Caco-2 (cell line): ENCODE data around the gene HECA. TPM values are rescaled to one million over a fixed set of nuclear protein-coding genes. Genes with fewer than 3 reads are reported as not detected.
"Not testable (repeated sequence)": the region's sequence is repeated elsewhere in the genome, so short reads cannot be mapped to it uniquely, and the experiment has no call there.

ENCODE experiments used
- BruUV-seq: library from RNA; stranded (reverse); fragments of 400-500 nt; replicated peaks from 2 replicates; lab custom pipeline; 2021; lab: Mats Ljungman, UMichigan
- CTCF ChIA-PET: fragments of 300-600 bp; sonication (Branson Sonifier 250); formaldehyde crosslinking; loops from one replicate; lab custom pipeline; 2022; ENCODE audit warnings: antibody characterized with exemption; lab: Charles Lee
- POLR2A ChIA-PET: fragments of 300-600 bp; sonication (Branson Sonifier 250); formaldehyde crosslinking; loops from one replicate; lab custom pipeline; 2022; ENCODE audit warnings: antibody characterized with exemption; lab: Charles Lee
- DNase-seq, 2 experiments: peaks; one replicate each; pipeline versions ENCODE4 v3.0.0 to v3.0.0-alpha.2; 2020 to 2022
- H3K27me3 ChIP-seq: replicated peaks from 2 replicates; pipeline ENCODE4 v1.6.0; 2011; ENCODE audit warnings: low read length; ENCODE audit not compliant: control insufficient read depth, insufficient read depth
- H3K36me3 ChIP-seq: 2 replicates; pipeline ENCODE4 v1.5.1; 2011; ENCODE audit warnings: low read length; ENCODE audit not compliant: control insufficient read depth, insufficient read depth
- H3K4me1 ChIP-seq: fragments of 250-450 bp; sonication (Bioruptor Pico); 2 replicates; pipeline ENCODE4 v1.5.1; 2020; ENCODE audit warnings: mild to moderate bottlenecking
- H3K4me3 ChIP-seq: 2 replicates; pipeline ENCODE4 v1.5.1; 2011; ENCODE audit warnings: low read depth, mild to moderate bottlenecking, control low read depth, low read length
- H3K9me3 ChIP-seq: fragments of 250-450 bp; sonication (Bioruptor Pico); 2 replicates; pipeline ENCODE4 v1.5.1; 2020; ENCODE audit warnings: mild to moderate bottlenecking, moderate library complexity
- H3K27ac Mint-ChIP-seq: one replicate; pipeline ENCODE4 v1.8.0; 2022; ENCODE audit warnings: mixed read lengths; ENCODE audit not compliant: unreplicated experiment
- H3K27me3 Mint-ChIP-seq: one replicate; pipeline ENCODE4 v1.8.0; 2022; ENCODE audit warnings: mixed read lengths; ENCODE audit not compliant: insufficient read depth, unreplicated experiment
- H3K36me3 Mint-ChIP-seq: one replicate; pipeline ENCODE4 v1.8.0; 2022; ENCODE audit warnings: mild to moderate bottlenecking, mixed read lengths; ENCODE audit not compliant: insufficient read depth, unreplicated experiment
- H3K4me1 Mint-ChIP-seq: one replicate; pipeline ENCODE4 v1.8.0; 2022; ENCODE audit warnings: low read depth, mixed read lengths; ENCODE audit not compliant: unreplicated experiment
- H3K4me3 Mint-ChIP-seq: one replicate; pipeline ENCODE4 v1.8.0; 2022; ENCODE audit warnings: mild to moderate bottlenecking, moderate library complexity, mixed read lengths; ENCODE audit not compliant: unreplicated experiment
- H3K9me3 Mint-ChIP-seq: one replicate; pipeline ENCODE4 v1.8.0; 2022; ENCODE audit warnings: mixed read lengths; ENCODE audit not compliant: unreplicated experiment
- CTCF ChIP-seq, 2 experiments: fragments of 200-600 bp in 1 of 2; IDR thresholded peaks; 1 replicate in 1 of 2; 2 replicates in 1 of 2; pipeline versions ENCODE4 v1.5.1 to v1.8.0; 2011 to 2022; ENCODE audit warnings: antibody characterized with exemption in 1 of 2, control low read depth in 1 of 2, inconsistent platforms in 1 of 2, low read depth in 1 of 2, low read length in 1 of 2, mild to moderate bottlenecking in 1 of 2, moderate library complexity in 1 of 2; ENCODE audit not compliant: insufficient read depth in 1 of 2, severe bottlenecking in 1 of 2, unreplicated experiment in 1 of 2
- intact Hi-C: fragments of 100-400 bp; cut with micrococcal nuclease; formaldehyde crosslinking; loops from one replicate; pipeline ENCODE4 v1.10.0; 2022; ENCODE audit not compliant: unreplicated experiment
- total RNA-seq: library from RNA; stranded (reverse); gene quantifications from 2 replicates; pipeline ENCODE4 v1.2.3, GENCODE V29; 2022

Gene HECA
- total RNA-seq, 1 experiment from 2014 or later = 4.9 TPM

- Mint-ChIP-seq H3K4me3 (peak overlapping the region; percentile 45), H3K27ac (no peak overlapping the region), H3K36me3 (no peaks in the 10 kb centered on the region), H3K9me3 (no peaks in the 10 kb centered on the region), H3K27me3 (peaks cover 4% of the 10 kb centered on the region), H3K4me1 (peaks cover 6% of the 10 kb centered on the region)
- peak; percentile 61 to 88 for TF ChIP-seq CTCF (IDR thresholded peaks at IDR 0.05; ENCODE audit: insufficient read depth in 1 of 2, low read depth in 1 of 2, low read length in 1 of 2, severe bottlenecking in 1 of 2, unreplicated experiment in 1 of 2)
- CTCF ChIA-PET = interaction anchor here (0.6 to 3.8 kb wide), 12 partner anchors 11 to 403 kb away, joined by 3 to 63 read pairs (median 6); partner anchors contain the start of gene CITED2
- BruUV-seq = no TSS peak
- H3K36me3 ChIP-seq = no peaks in the 10 kb centered on the region
- POLR2A ChIA-PET = interaction anchor here (0.5 to 1.5 kb wide), 3 partner anchors 71 to 154 kb away, joined by 3 to 4 read pairs (median 3); no protein-coding TSS in a partner anchor
- DNase-seq = peak; percentile 79 to 85
- intact Hi-C loops = loop anchor here (1.0 to 5.0 kb wide), 7 partner anchors 31 to 1222 kb away; partner anchors contain the start of gene HECA
- no peaks in the 10 kb centered on the region for H3K4me1 ChIP-seq
- H3K4me3 ChIP-seq = no peak overlapping the region
- H3K9me3 ChIP-seq = peaks cover 5% of the 10 kb centered on the region; the same call in 1 of the 2 replicates
- no peaks in the 10 kb centered on the region for H3K27me3 ChIP-seq
These were observed 84.4 kb downstream of the HECA start for GRCh38 chr6:139219271-139219729.

DNA sequence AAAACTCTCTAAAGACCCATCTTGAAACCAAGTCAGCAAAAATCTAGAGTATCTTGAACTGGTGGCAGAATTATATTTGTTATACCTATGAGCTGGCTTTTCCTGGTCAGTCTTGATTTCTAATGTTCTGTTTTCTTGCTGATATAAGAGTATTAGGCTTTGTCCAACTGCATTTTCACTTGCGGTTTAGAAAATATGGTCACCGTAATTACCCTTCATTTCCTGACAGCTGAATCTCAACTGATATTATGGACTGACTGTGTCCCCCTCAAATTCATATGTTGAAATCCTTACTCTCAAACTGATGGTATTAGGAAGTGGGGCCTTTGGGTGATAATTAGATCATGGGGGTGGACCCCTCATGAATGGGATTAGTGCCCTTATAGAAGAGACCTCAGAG lies 84.9 kb downstream of the HECA start:
- H3K4me1 ChIP-seq = no peaks in the 10 kb centered on the region
- BruUV-seq = no TSS peak
- Mint-ChIP-seq H3K9me3 (no peaks in the 10 kb centered on the region), H3K4me1 (peaks cover 6% of the 10 kb centered on the region), H3K27me3 (peaks cover 4% of the 10 kb centered on the region), H3K27ac (no peak overlapping the region), H3K4me3 (peak overlapping the region; percentile 45), H3K36me3 (no peaks in the 10 kb centered on the region)
- no peak for DNase-seq
- peaks cover 5% of the 10 kb centered on the region; the same call in 1 of the 2 replicates for H3K9me3 ChIP-seq
- no peak for TF ChIP-seq CTCF (IDR thresholded peaks at IDR 0.05; ENCODE audit: insufficient read depth in 1 of 2, low read depth in 1 of 2, low read length in 1 of 2, severe bottlenecking in 1 of 2, unreplicated experiment in 1 of 2)
- no peaks in the 10 kb centered on the region for H3K27me3 ChIP-seq
- intact Hi-C loops = loop anchor here (1.0 to 5.0 kb wide), 7 partner anchors 31 to 1221 kb away; partner anchors contain the start of gene HECA
- ChIA-PET CTCF (interaction anchor here (0.6 to 3.8 kb wide), 12 partner anchors 11 to 404 kb away, joined by 3 to 63 read pairs (median 6); partner anchors contain the start of gene CITED2), POLR2A (interaction anchor here (1.2 to 1.5 kb wide), 2 partner anchors 150 to 153 kb away, joined by 3 to 4 read pairs; no protein-coding TSS in a partner anchor)
- no peak overlapping the region for H3K4me3 ChIP-seq
- H3K36me3 ChIP-seq = no peaks in the 10 kb centered on the region

DNA sequence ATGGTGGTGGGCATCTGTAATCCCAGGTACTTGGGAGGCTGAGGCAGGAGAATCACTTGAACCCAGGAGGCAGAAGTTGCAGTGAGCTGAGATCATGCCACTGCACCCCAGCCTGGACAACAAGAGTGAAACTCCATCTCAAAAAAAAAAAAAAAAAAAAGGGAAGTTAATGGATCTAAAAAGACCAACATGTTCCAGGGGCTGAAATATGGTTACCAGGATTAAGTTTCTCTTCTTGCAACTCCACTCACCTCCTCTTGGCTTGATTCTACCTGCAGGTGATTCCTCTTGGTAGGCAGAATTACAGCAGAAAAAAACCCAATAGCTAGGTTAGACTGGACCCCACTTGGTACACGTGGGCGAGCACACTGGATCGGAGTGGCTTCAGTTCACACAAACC lies 93.5 kb downstream of the HECA start:
- H3K27ac Mint-ChIP-seq, H3K36me3 Mint-ChIP-seq, H3K4me3 ChIP-seq, CTCF ChIA-PET, DNase-seq, H3K27me3 Mint-ChIP-seq, H3K9me3 ChIP-seq, H3K27me3 ChIP-seq, H3K36me3 ChIP-seq, intact Hi-C loops, H3K4me3 Mint-ChIP-seq, BruUV-seq, H3K9me3 Mint-ChIP-seq, POLR2A ChIA-PET, H3K4me1 ChIP-seq: not testable (repeated sequence)
- H3K4me1 Mint-ChIP-seq = peaks cover 12% of the 10 kb centered on the region

Other genes with a start within 250 kb of the HECA start
- 74.1 and 79.9 TPM in 2 replicates for gene REPS1, start 146.8 kb upstream of the HECA start, total RNA-seq
- gene ABRACL, start 106.3 kb upstream of the HECA start, total RNA-seq = 90.3 and 90.8 TPM in 2 replicates
- gene TXLNB, start 156.9 kb downstream of the HECA start, total RNA-seq = not detected in 2 replicates
- gene CITED2, start 239.6 kb downstream of the HECA start, total RNA-seq = 78.0 and 78.6 TPM in 2 replicates